GM18520 (cell line): ENCODE results near the gene RNF26.
A peak's percentile ranks its signal among the peaks of the same experiment; 100 is the strongest.

Experiments
- ATAC-seq: cut with Tn5 transposase; IDR thresholded peaks from one replicate; pipeline ENCODE4 v1.9.1; 2021; ENCODE audit not compliant: unreplicated experiment

Gene RNF26

GRCh38 chr11:119334174-119334930 is at the start of gene RNF26:
Gene RNF26 (plus strand): TSS chr11:119334527. CDS start chr11:119335123, 596 bp downstream.
- peak; percentile 91 for ATAC-seq

- no peak for ATAC-seq
Observed at GRCh38 chr11:119285431-119285830, 48.9 kb upstream of the RNF26 start.

GRCh38 chr11:119288219-119288618 is 46.1 kb upstream of the RNF26 start:
- no peak for ATAC-seq

GRCh38 chr11:119290894-119291497 is 43.3 kb upstream of the RNF26 start:
- no peak for ATAC-seq

GRCh38 chr11:119293461-119293860 is 40.9 kb upstream of the RNF26 start:
- no peak for ATAC-seq

GRCh38 chr11:119295178-119295577 is 39.1 kb upstream of the RNF26 start:
- no peak for ATAC-seq

GRCh38 chr11:119297938-119298337 is 36.4 kb upstream of the RNF26 start:
- ATAC-seq: no peak

GRCh38 chr11:119298726-119299125 is 35.6 kb upstream of the RNF26 start:
- no peak for ATAC-seq

- no peak for ATAC-seq
Observed at GRCh38 chr11:119299416-119299815, 34.9 kb upstream of the RNF26 start.

- no peak for ATAC-seq
Observed at GRCh38 chr11:119300198-119300964, 33.9 kb upstream of the RNF26 start.

- no peak for ATAC-seq
Observed at GRCh38 chr11:119303227-119303718, 31.1 kb upstream of the RNF26 start.

- ATAC-seq: no peak
Observed at GRCh38 chr11:119305556-119306372, 28.6 kb upstream of the RNF26 start.

- ATAC-seq: no peak
Observed at GRCh38 chr11:119306373-119306890, 27.9 kb upstream of the RNF26 start.

- ATAC-seq: no peak
Observed at GRCh38 chr11:119307219-119307618, 27.1 kb upstream of the RNF26 start.

GRCh38 chr11:119307974-119308373 is 26.4 kb upstream of the RNF26 start:
- no peak for ATAC-seq

- no peak for ATAC-seq
Observed at GRCh38 chr11:119309411-119309810, 24.9 kb upstream of the RNF26 start.

GRCh38 chr11:119309953-119310681 is 24.2 kb upstream of the RNF26 start:
- ATAC-seq: no peak

GRCh38 chr11:119310682-119311052 is 23.7 kb upstream of the RNF26 start:
- no peak for ATAC-seq

- ATAC-seq: no peak
Observed at GRCh38 chr11:119314726-119315125, 19.6 kb upstream of the RNF26 start.
